Neuronal stem cell (in vitro differentiated cells): ENCODE measurements around the gene TRIM66.

ENCODE experiments used
- DNase-seq: peaks from one replicate; pipeline ENCODE4 v3.0.0-alpha.2; 2013; ENCODE audit warnings: low spot score
- H2AFZ ChIP-seq: one replicate; pipeline ENCODE4 v1.6.1; 2013; ENCODE audit warnings: mild to moderate bottlenecking, low read length, inconsistent platforms
- H2AK5ac ChIP-seq: 2 replicates; pipeline ENCODE4 v1.6.1; 2013; ENCODE audit warnings: low read depth, mild to moderate bottlenecking, inconsistent platforms, low read length, moderate library complexity, mixed read lengths
- H2BK120ac ChIP-seq: 2 replicates; pipeline ENCODE4 v1.6.1; 2013; ENCODE audit warnings: low read depth, mild to moderate bottlenecking, inconsistent platforms, low read length, moderate library complexity, mixed read lengths
- H2BK12ac ChIP-seq: one replicate; pipeline ENCODE4 v1.6.1; 2013; ENCODE audit warnings: low read length, inconsistent platforms
- H2BK15ac ChIP-seq: 2 replicates; pipeline ENCODE4 v1.6.1; 2013; ENCODE audit warnings: mild to moderate bottlenecking, low read length, inconsistent platforms, mixed read lengths
- H2BK5ac ChIP-seq: one replicate; pipeline ENCODE4 v1.6.1; 2013; ENCODE audit warnings: inconsistent platforms, mild to moderate bottlenecking, low read length, moderate library complexity
- H3K14ac ChIP-seq: one replicate; pipeline ENCODE4 v1.6.1; 2013; ENCODE audit warnings: low read length, inconsistent platforms
- H3K18ac ChIP-seq: 2 replicates; pipeline ENCODE4 v1.6.1; 2013; ENCODE audit warnings: low read length, inconsistent platforms
- H3K23ac ChIP-seq: 2 replicates; pipeline ENCODE4 v1.6.1; 2013; ENCODE audit warnings: low read depth, mild to moderate bottlenecking, mixed read lengths, low read length, inconsistent platforms; ENCODE audit not compliant: poor library complexity
- H3K27ac ChIP-seq: replicated peaks from 3 replicates; pipeline ENCODE4 v1.5.1; 2013; ENCODE audit warnings: low read length, inconsistent platforms
- H3K27me3 ChIP-seq, 3 experiments: 2 replicates each; pipeline ENCODE4 v1.6.1; 2013; ENCODE audit warnings: low read length in 3 of 3, mild to moderate bottlenecking in 2 of 3, inconsistent platforms in 1 of 3, low read depth in 1 of 3, mixed read lengths in 1 of 3, moderate library complexity in 1 of 3; ENCODE audit not compliant: control insufficient read depth in 3 of 3, insufficient read depth in 3 of 3
- H3K36me3 ChIP-seq, 2 donors: replicated peaks in 1 of 2; 2 replicates each; pipeline ENCODE4 v1.6.1; 2013; ENCODE audit warnings: low read length in 2 of 2; ENCODE audit not compliant: control insufficient read depth in 2 of 2, insufficient read depth in 2 of 2
- H3K4ac ChIP-seq: 2 replicates; pipeline ENCODE4 v1.6.1; 2013; ENCODE audit warnings: inconsistent platforms, mild to moderate bottlenecking, low read length, moderate library complexity
- H3K4me1 ChIP-seq, 2 donors: 1 replicate in 1 of 2; 2 replicates in 1 of 2; pipeline ENCODE4 v1.6.1; 2013; ENCODE audit warnings: low read length in 2 of 2, low read depth in 1 of 2; ENCODE audit not compliant: control insufficient read depth in 2 of 2, insufficient read depth in 1 of 2
- H3K4me2 ChIP-seq: one replicate; pipeline ENCODE4 v1.6.1; 2013; ENCODE audit warnings: mild to moderate bottlenecking, low read length, inconsistent platforms; ENCODE audit not compliant: insufficient read depth, poor library complexity, severe bottlenecking
- H3K4me3 ChIP-seq, 2 donors: 2 replicates each; pipeline ENCODE4 v1.5.1; 2013; ENCODE audit warnings: low read length in 2 of 2, mild to moderate bottlenecking in 2 of 2, inconsistent platforms in 1 of 2, moderate library complexity in 1 of 2
- H3K79me1 ChIP-seq: one replicate; pipeline ENCODE4 v1.6.1; 2013; ENCODE audit warnings: low read depth, mild to moderate bottlenecking, inconsistent platforms, low read length, moderate library complexity
- H3K9ac ChIP-seq: one replicate; pipeline ENCODE4 v1.6.1; 2013; ENCODE audit warnings: mild to moderate bottlenecking, low read depth, low read length, inconsistent platforms; ENCODE audit not compliant: poor library complexity
- H3K9me3 ChIP-seq, 2 donors: replicated peaks in 1 of 2; 2 replicates each; pipeline versions ENCODE3 to v1.6.1; 2013; ENCODE audit warnings: low read length in 2 of 2, mild to moderate bottlenecking in 2 of 2, inconsistent platforms in 1 of 2, low read depth in 1 of 2, mixed read lengths in 1 of 2, moderate library complexity in 1 of 2; ENCODE audit not compliant: control insufficient read depth in 2 of 2, insufficient read depth in 1 of 2
- H4K8ac ChIP-seq: one replicate; pipeline ENCODE4 v1.6.1; 2013; ENCODE audit warnings: low read depth, mild to moderate bottlenecking, inconsistent platforms, low read length, moderate library complexity
- H4K91ac ChIP-seq: one replicate; pipeline ENCODE4 v1.6.1; 2013; ENCODE audit warnings: low read length, low read depth, mild to moderate bottlenecking, inconsistent platforms; ENCODE audit not compliant: poor library complexity
- WGBS, 2 donors: extraction: QIAGEN DNeasy Blood & Tissue Kit; methylation state at CpG; one replicate each; pipeline ENCODE4 v1.1.7; 2013; ENCODE audit warnings: missing lambda C conversion rate in 2 of 2, mixed read lengths in 1 of 2; ENCODE audit not compliant: insufficient read length in 2 of 2, insufficient replicate concordance in 1 of 2; ENCODE audit errors: extremely low coverage in 2 of 2; 5-methylcytosine and 5-hydroxymethylcytosine counted together

The TRIM66 gene

DNA sequence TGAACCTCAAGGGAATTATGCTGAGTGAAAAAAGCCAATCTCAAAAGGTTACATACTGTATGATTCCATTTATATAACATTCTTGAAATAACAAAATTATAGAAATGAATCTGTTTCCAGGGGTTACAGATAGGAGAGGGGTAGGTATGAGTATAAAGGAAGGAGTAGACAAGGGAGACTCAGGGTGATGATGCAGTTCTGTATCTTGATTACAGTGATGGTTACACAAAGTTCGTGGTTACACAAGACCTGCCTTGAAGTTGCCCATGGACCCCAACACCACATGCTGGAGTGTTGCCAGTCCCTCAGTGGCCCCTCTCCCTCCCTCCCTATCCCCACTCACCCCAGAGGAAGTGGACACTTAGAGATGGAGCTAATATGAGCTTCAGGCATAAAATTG is 108.7 kb downstream of the TRIM66 start:
- Histone ChIP-seq H4K8ac (no peak overlapping the region), H3K36me3 (no peaks in the 10 kb centered on the region), H2BK120ac (no peak overlapping the region), H3K18ac (no peak overlapping the region), H3K4me1 (no peaks in the 10 kb centered on the region), H3K9me3 (peaks cover 2 to 13% of the 10 kb centered on the region in 2 donors), H3K27ac (no peak overlapping the region), H2AK5ac (no peak overlapping the region), H3K4ac (no peak overlapping the region), H2BK12ac (no peak overlapping the region), H3K23ac (no peak overlapping the region), H3K27me3 (no peaks in the 10 kb centered on the region), H2BK5ac (no peak overlapping the region), H3K79me1 (no peaks in the 10 kb centered on the region), H4K91ac (no peak overlapping the region), H3K4me3 (no peak overlapping the region), H3K14ac (no peak overlapping the region), H2BK15ac (no peak overlapping the region), H2AFZ (no peak overlapping the region), H3K9ac (no peak overlapping the region), H3K4me2 (no peak overlapping the region)
- no CpG with 5 or more reads among the region's 1 CpG for WGBS, 2 donors
- DNase-seq = no peak

DNA sequence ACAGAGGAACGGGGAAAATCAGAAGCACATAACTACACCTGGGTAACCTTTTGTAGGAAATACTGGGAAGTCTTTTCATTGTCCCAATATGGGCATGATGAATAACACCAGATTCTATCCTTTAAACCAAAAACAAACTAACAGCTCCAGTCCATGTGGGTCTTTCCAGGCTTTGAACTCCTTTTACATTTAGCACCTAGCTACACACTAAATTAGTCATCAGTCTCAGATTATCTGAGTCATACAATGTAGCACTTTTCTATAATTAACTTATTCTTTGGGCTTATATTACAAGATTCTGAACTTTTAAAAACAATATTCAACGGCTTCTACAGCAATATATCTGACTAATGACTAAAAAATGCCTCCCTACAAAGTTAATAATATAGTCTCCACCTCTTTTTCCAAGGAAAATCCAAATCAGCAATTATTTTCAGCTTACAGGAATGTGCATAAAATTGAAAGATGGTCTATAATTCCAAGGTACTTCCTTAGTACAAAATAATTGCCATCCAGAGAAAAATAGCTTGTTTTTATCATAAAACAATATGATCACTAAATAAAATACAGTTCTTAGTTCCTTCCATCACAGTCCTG is 114.8 kb downstream of the TRIM66 start:
- H3K27ac ChIP-seq = no peak overlapping the region
- no peaks in the 10 kb centered on the region for H3K27me3 ChIP-seq
- H3K36me3 ChIP-seq = no peaks in the 10 kb centered on the region
- no peaks in the 10 kb centered on the region for H3K4me1 ChIP-seq
- no peak overlapping the region for H3K4me3 ChIP-seq
- no peak overlapping the region for H3K4ac ChIP-seq
- H3K79me1 ChIP-seq = peaks cover 3% of the 10 kb centered on the region
- H2BK5ac ChIP-seq = no peak overlapping the region
- H3K14ac ChIP-seq = no peak overlapping the region
- H4K8ac ChIP-seq = no peak overlapping the region
- H2AK5ac ChIP-seq = no peak overlapping the region
- DNase-seq = no peak
- H2BK120ac ChIP-seq = no peak overlapping the region
- H4K91ac ChIP-seq = no peak overlapping the region
- no peak overlapping the region for H2AFZ ChIP-seq
- no peak overlapping the region for H3K4me2 ChIP-seq
- no peak overlapping the region for H3K23ac ChIP-seq
- no peak overlapping the region for H2BK12ac ChIP-seq
- H3K9ac ChIP-seq = no peak overlapping the region
- no peaks in the 10 kb centered on the region for H3K9me3 ChIP-seq
- no peak overlapping the region for H2BK15ac ChIP-seq
- no peak overlapping the region for H3K18ac ChIP-seq
- WGBS, 2 donors = no CpG with 5 or more reads among the region's 2 CpGs

DNA sequence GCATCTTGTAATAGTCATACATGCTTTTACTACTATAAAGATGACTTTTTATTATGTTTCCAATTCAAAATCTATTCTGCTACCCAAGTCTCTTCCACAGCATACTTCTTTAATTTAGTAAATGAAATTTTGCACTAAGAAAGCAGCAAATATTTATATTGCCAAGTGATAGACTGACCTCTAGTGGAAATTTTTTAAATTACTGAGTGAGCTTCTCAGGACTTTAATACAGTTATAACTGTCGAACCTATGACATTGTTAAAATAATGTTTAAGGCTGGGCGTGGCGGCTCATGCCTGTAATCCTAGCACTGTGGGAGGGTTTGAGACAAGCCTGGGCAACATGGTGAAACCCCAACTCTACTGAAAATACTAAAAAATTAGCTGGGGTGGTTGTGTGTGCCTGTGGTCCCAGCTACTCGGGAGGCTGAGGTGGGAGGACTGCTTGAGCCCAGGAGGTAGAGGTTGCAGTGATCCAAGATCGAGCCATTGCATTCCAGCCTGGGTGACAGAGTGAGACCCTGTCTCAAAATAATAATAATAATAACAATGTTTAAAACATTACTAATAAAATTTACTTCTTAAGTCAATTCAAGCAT is 115.8 kb downstream of the TRIM66 start:
- H3K9me3 ChIP-seq = peaks cover 0 to 3% of the 10 kb centered on the region in 2 donors
- no peak overlapping the region for H3K9ac ChIP-seq
- no peak overlapping the region for H2AFZ ChIP-seq
- DNase-seq = peak; percentile 32
- no peak overlapping the region for H2BK12ac ChIP-seq
- H3K18ac ChIP-seq = no peak overlapping the region
- no CpG with 5 or more reads among the region's 5 CpGs for WGBS, 2 donors
- H3K4me1 ChIP-seq = no peaks in the 10 kb centered on the region
- H3K4ac ChIP-seq = no peak overlapping the region
- no peak overlapping the region for H2BK5ac ChIP-seq
- H3K27me3 ChIP-seq = no peaks in the 10 kb centered on the region
- peaks cover 3% of the 10 kb centered on the region for H3K79me1 ChIP-seq
- no peak overlapping the region for H3K4me2 ChIP-seq
- H3K23ac ChIP-seq = no peak overlapping the region
- H3K27ac ChIP-seq = no peak overlapping the region
- H2BK120ac ChIP-seq = no peak overlapping the region
- H3K36me3 ChIP-seq = no peaks in the 10 kb centered on the region
- H2AK5ac ChIP-seq = no peak overlapping the region
- no peak overlapping the region for H3K14ac ChIP-seq
- H4K8ac ChIP-seq = no peak overlapping the region
- H4K91ac ChIP-seq = no peak overlapping the region
- H3K4me3 ChIP-seq = no peak overlapping the region
- H2BK15ac ChIP-seq = no peak overlapping the region

DNA sequence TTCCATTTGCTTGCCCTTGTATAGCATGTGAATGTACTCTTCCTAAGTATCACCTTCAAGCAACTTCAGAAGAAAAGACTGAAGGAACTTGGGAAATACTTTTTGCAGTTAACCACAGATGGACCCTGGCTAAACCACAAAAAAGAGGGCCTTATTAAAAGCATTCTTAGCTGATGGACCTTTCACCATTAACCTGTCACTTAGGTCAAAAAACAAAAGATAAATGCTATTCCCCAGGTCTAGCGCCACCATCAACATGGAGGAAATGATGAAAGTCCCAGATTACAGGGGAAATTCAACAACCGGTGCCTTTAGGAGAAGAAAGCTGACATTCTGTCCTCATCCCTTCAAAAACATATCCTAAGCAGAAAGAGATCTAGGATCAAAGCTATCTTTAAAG is 117.9 kb downstream of the TRIM66 start:
- H3K27ac ChIP-seq = no peak overlapping the region
- no peak overlapping the region for H2BK5ac ChIP-seq
- H3K9ac ChIP-seq = no peak overlapping the region
- H3K4me2 ChIP-seq = no peak overlapping the region
- no peak overlapping the region for H3K14ac ChIP-seq
- no peak overlapping the region for H3K18ac ChIP-seq
- no peak for DNase-seq
- H2BK120ac ChIP-seq = no peak overlapping the region
- H2AFZ ChIP-seq = no peak overlapping the region
- no CpG with 5 or more reads among the region's 2 CpGs for WGBS, 2 donors
- H3K9me3 ChIP-seq = peaks cover 0 to 9% of the 10 kb centered on the region in 2 donors
- no peaks in the 10 kb centered on the region for H3K36me3 ChIP-seq
- H3K79me1 ChIP-seq = peaks cover 3% of the 10 kb centered on the region
- H3K23ac ChIP-seq = no peak overlapping the region
- no peak overlapping the region for H3K4ac ChIP-seq
- no peaks in the 10 kb centered on the region for H3K4me1 ChIP-seq
- no peak overlapping the region for H2AK5ac ChIP-seq
- no peak overlapping the region for H2BK15ac ChIP-seq
- H3K4me3 ChIP-seq = no peak overlapping the region
- no peak overlapping the region for H4K8ac ChIP-seq
- H3K27me3 ChIP-seq = no peaks in the 10 kb centered on the region
- no peak overlapping the region for H2BK12ac ChIP-seq
- H4K91ac ChIP-seq = no peak overlapping the region
